Epithelial cell of esophagus (primary cell): ENCODE results near the gene NCBP2L.

Experiments
- DNase-seq: peaks from one replicate; pipeline ENCODE4 v3.0.0; 2010; ENCODE audit warnings: low read depth
- H3K4me3 ChIP-seq: 2 replicates; pipeline ENCODE4 v1.5.1; 2011; ENCODE audit warnings: mild to moderate bottlenecking, low read length, control low read depth
- CTCF ChIP-seq: IDR thresholded peaks from 2 replicates; pipeline ENCODE4 v1.5.1; 2011; ENCODE audit warnings: low read depth, mild to moderate bottlenecking, low read length, control low read depth, inconsistent platforms; ENCODE audit not compliant: insufficient read depth; ENCODE audit errors: missing control alignments

Gene NCBP2L

GRCh38 chrX:107775000-107775733, 2.4 kb upstream of the NCBP2L start:
- H3K4me3 ChIP-seq = peak overlapping the region; percentile 56
- no peak for TF ChIP-seq CTCF
- DNase-seq = no peak

- H3K4me3 ChIP-seq = peak within 1 kb of the TSS; percentile 56
- TF ChIP-seq CTCF = no peak
- DNase-seq = peak; percentile 73
Observed at GRCh38 chrX:107775734-107776511, 1.6 kb upstream of the NCBP2L start, which contains the start of gene TSC22D3. Gene TSC22D3 (minus strand): TSS chrX:107775787. CDS start chrX:107775419, 368 bp downstream.

- peak overlapping the region; percentile 56 for H3K4me3 ChIP-seq
- TF ChIP-seq CTCF = peak; percentile 61
- peak; percentile 90 for DNase-seq
Observed at GRCh38 chrX:107776649-107777535, 641 bp upstream of the NCBP2L start.

GRCh38 chrX:107780525-107780924, 3.0 kb downstream of the NCBP2L start:
- no peak overlapping the region for H3K4me3 ChIP-seq
- no peak for DNase-seq
- no peak for TF ChIP-seq CTCF

GRCh38 chrX:107787827-107788226, 10.3 kb downstream of the NCBP2L start:
- no peak for TF ChIP-seq CTCF
- H3K4me3 ChIP-seq = no peak overlapping the region
- DNase-seq = no peak

GRCh38 chrX:107804427-107804826, 26.9 kb downstream of the NCBP2L start:
- no peak for DNase-seq
- TF ChIP-seq CTCF = no peak
- H3K4me3 ChIP-seq = no peak overlapping the region
